NCI-H2171 treated with DMSO at 0.1 percent for 48 hours (cell line): ENCODE data around the gene RAB7B.

Experiments used
- DNase-seq: peaks from one replicate; lab custom pipeline; 2025; lab: John Stamatoyannopoulos, UW

Gene RAB7B

DNA sequence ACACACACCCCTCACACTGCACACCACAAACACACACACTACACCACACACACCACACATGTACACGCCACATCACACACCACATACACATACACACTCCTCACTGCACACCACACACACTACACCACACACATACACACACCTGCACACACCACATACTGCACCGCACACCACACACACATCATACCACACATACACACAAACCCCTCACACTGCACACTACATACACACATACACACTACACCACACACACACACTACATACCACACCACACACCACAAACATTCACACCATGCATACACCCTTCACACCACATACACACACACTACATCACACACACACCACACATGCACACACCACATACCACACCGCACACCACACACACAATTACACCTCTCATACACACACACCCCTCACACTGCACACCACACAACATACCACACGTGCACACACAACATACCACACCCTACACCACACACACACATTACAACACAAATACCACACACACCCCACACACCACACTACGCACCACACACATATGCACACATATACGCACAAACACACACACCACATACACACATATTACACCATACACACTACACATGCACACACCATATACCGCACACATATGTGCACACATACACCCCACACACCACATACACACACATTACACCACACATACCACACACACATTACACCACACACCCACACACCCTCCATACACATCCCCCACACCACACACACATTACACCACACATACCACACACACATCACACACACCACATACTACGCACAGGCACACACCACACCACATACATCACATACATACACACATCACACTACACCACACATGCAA is 29.6 kb downstream of the RAB7B start:
- DNase-seq, result no peak

DNA sequence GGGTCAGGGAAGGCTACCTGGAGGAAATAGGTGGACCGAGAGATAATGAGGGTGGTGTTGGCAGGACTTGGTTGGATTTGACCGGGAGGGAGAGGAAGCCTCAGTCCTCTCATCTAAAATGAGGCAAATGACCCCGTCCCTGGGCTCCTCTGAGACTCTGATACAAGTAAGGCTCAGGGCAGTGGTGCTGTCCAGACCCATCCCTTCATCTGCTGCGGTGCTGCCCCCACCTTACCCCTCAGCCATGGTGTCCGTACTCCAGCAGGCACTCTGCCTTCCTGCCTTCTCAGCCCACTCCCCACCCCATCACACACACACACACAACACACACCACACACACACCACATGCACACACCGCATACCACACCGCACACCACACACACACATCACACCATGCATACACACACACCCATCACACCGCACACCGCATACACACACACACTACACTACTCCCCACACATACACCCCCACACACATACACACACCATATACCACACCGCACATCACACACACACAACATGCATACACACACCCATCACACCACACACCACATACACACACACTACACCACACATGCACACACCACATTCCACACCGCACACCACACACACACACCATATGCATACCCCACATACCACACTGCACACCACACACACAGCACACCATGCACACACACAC is 30.6 kb downstream of the RAB7B start:
- no peak for DNase-seq

DNA sequence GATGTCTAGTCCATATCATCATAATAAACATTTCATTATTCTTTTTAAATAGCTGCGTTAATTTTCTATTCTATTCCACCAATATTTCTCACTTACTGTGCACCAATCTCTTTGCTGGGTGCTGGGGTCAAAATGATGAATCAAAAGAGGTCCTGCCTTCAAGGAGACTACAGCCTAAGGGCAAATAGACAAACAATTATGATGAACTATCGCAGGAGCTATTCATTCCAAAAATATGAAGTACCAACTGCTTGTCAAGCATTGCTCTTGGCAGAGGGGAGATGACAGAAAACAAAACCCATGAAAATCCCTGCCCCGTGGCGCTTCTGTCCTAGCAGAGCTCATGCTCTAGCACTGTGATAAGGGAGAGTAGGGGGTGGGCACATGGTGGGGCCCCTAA is 31.1 kb downstream of the RAB7B start:
- no peak for DNase-seq

DNA sequence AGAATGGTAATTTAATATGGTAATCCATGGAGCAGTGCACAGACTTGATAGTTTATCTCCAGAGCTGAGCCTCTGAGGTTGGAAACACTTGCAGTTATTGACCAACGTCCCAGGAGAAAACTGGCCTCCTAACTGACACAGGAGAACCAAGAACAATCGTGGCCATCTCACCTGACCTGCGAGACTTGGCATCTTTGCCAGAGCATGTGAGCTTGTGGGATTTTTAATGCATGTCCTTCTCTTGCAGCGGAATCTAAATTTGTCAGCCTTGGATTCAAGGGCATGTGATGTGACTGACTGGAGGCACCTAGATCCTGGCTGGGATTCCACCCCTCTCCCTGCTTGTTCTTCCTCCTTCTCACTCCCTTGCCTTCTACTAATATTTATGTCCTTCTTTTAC is 32.1 kb downstream of the RAB7B start:
- no peak for DNase-seq

DNA sequence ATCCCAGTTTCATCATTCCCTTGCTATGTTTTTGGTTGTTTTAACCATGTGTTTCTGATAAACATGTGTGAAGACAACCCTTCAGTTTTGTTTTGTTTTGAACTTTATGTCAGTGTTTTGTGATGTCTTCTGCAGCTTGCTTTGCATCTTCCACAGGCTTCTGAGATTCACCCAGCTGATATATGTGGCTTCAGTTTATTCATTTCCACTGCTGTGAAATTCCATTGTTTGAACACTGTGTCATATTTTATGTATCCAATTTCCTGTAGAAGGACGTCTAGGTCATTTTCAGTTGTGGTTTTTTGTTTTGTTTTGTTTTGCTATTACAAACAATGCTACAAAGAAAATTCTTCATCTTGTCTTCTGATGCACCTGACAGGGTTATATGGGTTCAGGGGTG is 32.7 kb downstream of the RAB7B start:
- no peak for DNase-seq

DNA sequence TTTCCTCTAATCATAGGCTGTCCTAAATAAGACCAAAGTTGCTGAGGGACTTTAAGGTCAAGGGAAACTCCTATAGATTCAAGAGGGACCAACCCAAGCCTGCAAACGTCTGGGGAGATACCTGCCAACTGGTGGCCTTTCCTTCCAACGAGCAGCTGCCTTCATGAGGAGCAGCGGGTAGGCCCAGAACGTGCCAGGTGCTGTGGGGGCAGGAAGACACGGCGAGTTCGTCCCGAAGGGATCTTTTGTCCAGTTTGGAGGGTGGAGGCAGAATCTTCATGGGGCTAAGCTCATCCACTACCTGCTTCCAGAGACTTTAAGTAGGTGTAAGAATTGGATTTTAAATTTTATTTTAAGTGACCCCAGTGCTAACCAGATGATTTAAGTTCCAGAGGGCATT is 34.0 kb downstream of the RAB7B start:
- DNase-seq, result no peak

DNA sequence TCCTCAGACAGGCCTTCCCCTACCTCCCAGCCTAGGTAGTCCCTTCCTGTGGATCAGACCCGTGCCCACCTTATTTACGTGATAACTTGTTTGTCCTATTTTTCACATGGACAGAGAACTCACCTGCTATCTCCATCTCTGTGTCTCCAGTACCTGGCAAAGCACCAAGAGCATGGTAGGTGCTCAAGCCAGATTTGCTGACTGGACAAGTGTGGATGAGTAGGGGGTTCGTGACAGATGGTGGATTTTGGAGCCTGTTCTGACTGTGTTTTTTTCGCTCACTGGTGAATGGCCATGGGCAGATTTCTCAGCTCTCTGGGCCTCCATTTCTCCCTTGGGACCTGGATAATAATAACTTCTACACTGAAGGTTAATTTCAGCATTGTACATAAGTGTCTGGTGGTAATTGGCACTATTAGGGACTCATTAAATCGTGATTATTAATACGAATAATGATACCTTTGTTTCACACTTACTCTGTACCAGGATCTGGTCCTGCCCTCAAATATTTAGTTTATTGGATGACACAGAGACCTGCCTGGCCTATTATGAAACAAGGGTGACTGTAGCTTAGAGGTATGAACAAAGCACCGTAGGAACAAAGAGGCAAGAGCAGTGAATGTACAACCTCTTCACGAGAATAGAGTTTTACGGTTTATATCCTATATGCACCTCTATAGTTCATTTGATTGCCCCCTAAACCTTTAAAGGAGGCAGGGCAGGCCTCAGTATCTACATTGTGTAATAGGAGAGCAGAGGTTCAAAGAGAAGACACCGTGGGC is 35.5 kb downstream of the RAB7B start:
- peak; percentile 32 for DNase-seq

DNA sequence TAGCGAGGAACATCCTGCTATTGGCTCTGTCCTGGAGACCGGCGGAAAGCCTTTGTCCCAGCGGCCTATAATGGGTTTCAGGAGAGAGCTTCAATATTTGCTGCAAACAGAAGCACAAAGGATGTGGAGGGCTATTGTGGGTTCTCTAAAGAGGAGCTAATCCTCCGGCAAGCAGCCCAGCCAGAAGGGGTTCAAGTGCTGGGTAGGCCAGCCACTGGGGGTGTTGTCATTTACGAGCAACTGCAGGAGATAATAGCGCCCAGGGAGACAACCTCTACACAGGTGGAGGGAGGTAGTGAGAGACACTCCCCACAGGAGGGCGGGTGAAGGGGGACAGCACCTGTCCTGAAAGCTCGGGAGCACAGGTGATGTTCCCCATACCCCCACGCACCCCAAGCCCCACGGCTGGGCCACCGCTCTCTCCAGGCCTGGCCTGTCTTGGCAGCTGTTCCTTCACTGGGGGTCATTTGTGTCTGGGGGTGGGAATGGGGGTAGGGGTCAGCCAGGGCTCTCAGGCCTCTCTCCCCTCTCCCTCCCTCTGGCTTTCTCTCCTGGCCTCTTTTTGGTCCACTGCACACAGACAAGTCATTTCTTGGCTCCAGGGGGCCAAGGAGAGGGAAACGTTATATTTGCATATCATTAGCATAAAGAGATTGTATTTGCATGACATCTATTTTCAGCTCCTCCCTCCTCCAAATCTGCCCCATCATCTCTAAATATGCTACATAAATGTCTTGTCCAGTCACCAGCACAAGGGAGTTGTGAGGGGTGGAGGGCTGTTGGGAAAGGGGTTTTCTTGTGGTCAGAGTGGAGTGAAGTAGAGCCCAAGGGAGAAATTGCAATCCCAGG is 37.9 kb downstream of the RAB7B start:
- DNase-seq, result no peak

DNA sequence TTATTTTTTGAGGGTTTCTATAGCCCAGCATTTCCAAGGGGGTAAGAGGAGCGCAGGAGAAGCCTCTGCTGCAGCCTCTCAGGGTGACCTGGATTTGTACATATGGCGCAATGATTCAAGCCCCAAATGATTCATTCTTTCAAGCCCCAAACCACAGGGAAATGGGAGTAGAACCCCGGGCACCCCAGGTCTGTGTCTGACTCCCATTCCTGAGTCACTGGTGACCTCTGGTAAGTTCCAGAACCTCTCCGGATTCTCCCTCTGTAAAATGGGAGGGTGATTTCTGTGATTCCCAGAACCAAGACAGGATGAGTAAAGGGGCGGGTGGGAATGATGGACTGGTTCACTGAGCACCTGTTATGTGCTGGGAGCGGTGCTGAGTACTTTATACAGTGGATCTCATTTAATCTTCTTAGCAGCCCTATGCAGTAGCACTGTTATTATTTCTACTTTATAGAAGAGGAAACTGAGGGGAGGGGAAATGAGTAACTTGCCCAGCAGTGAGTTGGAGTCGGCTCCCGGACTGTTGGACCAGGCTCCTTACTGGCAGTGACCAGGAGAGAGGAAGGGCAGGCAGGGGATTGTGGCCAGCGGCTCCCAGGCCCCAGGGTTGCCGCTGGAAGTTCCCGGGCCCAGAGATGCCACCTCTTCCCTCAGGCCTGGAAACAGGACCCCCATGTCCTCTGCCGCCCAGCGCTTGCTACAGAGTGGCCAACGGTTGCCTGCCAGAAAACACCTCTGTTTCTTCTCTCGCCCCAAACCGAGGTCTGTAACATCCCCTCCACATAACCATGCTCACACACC is 39.6 kb downstream of the RAB7B start:
- DNase-seq, result no peak

DNA sequence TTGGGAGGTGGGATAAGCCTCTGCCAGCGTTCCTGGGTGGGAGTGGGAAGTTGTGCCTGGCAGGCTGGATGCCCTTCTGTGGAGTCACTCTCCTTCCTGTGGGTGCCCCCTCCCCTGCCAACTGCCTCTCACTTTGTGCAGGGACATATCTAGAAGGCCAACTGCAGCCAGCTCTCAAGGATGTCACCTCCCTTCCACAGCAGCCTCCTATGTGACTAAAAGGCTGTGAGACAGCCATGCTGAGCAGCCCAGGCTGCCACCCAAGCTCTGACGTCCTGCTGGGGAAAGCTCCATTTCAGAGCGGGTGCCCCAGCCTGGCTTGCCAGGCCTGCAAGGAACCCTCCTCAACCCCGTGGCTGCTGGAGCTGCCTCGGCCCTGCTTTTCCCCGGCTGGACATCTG is 40.4 kb downstream of the RAB7B start:
- DNase-seq, result no peak

DNA sequence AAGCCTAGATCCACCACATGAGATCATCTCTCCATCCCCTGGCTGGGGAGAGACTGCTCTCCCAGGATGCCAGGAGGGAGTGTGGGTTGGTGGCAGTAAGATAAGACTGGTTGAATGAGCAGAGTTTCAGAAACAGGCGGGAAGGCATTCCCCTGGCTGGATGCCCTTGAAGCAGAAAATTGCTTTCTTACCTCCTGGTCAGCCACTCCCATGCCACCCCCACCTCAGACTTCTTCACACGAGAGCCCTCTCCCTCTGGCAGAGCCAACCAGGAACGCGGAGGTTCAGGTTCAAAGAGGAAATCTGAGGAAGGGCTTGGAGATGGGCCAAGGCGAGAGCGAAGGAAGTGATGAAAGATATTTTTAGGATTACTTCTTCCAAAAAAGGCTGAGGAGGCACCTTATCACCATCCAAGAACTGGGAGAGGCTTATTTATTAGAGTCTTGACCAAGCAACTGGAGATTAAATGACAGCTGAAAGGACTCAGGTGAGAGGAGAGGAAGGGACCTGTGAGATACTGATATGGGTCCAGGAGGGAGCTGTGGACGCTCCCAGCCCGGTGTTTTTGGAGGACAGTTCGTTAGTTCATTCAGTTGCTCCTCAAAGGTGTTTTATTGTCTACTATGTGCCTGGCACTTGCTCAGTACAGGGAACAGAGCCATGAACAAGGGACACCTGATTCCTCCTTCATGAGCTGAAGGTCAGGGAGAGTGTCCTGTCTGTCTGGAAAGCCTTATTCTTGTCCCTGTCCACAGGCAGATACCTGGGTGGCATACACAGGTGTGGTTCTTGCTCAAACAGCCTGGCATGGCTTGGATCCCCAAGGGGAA is 41.0 kb downstream of the RAB7B start:
- DNase-seq, result peak; percentile 27

DNA sequence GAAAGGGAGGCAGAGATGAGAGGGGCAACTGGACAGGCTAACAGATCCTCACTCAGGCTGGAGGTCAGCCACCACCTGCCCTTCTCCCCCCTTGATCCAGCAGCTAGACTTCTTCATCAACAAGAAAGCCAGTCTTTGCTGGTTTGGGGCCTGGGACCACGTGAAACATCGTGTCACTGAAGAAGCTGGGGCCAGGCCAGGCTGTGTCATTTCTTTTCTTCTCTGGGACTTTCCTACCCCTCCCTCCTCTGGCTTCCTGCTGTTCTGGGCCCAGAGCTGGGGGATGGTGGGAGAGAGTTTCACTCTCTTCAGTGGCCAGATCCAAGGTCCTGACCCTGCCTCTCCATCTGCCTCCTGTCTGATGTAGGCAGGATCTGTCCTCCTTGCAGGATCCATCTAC is 41.8 kb downstream of the RAB7B start:
- DNase-seq, result no peak

DNA sequence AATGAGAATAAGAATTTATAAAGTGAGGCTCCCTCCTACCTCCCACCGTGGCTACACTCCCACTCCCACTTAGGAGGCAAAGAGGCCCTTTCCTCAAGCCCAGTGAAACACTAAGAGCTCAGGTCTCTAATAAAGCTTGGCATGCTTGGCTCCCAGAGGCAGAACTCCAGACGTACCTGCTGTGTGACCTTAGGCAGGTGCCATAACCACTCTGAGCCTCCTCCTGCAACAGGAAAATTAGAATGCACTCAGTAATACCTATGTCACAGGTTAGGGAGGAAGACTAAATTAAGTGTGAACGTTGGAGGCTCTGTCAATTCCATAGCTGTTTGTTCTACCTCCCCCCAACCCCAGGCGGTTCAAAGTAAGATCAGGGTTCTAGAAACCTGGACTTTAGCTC is 43.4 kb downstream of the RAB7B start:
- no peak for DNase-seq

DNA sequence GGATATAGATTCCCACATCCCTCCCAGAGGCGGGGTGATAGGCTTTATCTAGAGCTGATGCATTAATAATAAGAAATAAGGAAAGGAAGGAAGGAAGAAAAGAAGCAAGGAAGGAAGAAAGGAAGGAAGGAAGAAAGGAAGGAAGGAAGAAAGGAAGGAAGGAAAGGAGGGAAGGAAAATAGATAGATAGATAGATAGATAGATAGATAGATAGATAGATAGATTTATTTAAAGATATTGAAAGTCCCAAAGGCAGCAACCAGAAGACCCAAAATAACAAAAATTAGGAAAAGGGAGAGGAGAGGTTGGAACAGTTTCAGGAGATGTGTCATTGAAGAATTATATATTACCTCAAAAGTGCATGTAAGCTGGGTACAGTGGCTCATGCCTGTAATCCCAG is 47.7 kb downstream of the RAB7B start:
- DNase-seq, result no peak

DNA sequence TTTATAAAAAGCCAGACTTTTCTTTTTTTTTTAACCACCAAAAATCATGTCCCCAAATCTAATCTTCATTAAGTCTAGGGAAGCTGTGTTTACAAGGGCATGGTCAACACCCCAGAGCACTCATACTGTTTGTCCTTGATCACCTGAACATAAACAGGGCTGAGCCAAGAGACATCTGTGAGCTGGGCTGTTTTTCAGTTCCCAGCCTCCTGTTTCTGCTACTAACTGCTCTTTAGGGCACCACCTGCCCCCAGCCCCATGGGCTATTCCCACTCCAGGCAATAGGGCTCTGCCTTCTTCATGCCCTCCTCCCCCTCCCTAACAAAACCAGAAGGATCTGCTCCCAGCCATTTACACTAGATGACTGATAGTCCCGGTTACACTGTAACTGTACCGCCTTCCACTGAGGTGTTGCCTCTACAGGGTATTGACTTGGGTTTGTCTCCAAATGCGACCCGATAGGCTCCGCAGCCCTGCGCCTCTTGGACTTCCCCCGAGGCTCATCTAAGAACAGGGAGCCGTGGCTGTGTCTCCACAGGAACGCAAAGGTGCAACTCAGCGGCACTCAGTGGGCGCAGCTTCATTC is 48.3 kb downstream of the RAB7B start:
- no peak for DNase-seq

DNA sequence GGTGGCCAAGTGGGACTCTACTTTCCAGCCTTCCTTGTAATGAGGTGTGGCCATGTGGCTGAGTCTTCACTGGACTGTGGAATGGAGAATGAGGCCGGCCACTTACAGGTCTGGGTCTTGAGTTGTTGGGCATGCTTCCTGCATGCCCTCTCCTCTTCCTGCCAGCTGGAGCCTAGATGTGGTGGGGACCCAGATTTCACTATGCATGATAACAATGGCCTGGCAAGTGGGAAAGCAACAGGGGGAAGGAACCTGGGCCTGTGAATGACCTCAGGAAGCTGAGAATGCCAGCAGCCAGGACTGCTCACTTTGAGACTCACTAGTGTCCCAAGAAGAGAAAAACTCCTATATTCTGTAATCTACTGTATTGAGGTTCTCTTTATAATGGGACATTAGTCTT is 51.4 kb downstream of the RAB7B start:
- no peak for DNase-seq

DNA sequence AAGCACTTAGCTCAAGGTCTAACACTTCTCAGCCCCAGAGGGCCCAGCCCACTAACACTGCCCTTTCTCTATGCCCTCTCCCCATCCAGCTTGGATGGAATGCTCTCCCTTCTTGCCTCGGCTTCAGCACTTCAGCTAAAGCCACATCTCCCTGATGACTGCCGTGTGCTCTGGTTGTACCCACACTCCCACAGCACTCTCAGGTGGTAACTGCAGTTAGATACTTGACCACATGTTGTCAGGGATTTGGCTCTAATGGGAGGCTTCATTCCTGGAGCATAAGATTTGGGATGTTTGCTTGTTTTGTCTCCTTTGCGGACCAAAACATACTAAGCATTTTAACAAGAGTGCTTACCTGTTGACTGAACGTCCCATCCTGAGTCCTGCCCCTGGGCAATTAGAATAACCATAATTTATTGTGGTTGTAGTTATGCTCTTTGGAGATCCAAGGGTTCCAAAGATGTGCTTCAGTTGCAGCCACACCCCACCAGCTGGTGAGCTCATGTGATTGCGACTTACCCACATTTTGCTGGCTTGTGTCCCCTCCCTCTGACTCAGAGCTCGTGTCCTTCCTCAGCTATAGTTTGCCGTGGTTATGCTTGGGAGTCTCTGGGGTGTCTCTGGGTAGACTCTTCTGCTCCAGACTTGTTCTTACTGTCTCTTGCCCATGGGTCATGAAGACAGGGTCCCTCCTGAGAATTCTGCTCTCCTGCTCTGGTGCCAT is 52.2 kb downstream of the RAB7B start:
- no peak for DNase-seq

DNA sequence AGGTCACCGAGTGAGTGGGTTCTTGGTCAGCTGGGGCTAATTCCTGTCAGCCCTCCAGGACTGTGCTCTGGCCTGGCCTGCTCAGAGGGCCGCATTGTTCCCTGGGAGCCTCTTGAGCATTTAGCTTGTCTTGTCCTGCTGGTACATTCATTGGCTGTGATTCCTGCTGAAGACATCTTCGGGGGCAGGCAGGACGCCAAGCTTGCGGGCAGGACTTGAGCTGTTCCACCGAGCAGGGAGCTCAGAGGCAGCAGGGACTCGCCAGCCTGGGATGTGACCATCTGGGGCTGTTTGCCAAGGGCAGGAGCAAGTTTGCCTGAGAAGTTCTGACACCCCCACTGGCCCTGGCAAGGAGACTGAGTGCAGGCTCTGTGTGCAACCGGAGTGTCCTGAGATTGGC is 52.9 kb downstream of the RAB7B start:
- DNase-seq, result no peak

DNA sequence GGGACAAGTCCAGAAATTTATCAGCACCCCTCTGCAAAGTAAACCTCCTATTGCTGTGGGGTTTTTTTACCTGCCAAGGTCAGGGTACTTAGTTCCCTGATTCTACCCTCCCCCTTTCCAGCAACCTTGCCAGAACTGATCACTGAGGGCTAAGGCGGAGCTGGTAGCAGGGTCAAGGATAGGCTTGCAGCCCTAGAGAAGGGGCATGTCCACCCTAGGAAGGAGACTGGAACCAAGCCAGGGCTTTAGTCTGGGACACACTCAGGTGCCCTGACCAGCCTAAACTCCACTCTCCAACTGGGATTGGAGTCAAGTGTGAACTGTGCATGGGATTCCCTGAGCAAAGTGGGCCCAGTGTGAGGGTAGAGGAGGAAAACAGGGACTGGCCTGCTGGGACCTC is 53.4 kb downstream of the RAB7B start:
- no peak for DNase-seq
